ENCODE data around the gene CTNNA2. TPM values are rescaled to one million over a fixed set of nuclear protein-coding genes. Genes with fewer than 3 reads are reported as not detected.

CTNNA2 gene
- total RNA-seq, 1 experiment from 2014 or later: not detected

DNA sequence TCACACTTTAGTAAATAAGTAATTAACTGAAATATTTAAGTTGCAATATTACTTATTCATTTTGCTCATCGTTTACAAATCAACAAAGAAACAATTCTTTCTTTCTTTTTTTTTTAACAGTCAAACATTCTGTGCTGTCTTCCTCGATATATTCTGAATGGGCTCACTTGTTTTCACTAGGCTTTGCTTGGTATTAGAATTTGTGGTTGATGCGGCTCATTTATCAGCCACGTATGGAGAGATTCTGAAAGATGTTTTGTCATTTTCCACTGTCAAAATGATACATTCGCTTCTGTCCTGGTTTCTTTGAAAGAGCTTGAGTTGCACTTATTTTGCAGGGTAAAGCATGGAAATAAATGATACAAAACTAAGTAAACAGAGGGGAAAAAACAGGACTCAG is 468.0 kb downstream of the CTNNA2 start:
- intact Hi-C loops (cut with micrococcal nuclease; ENCODE audit: unreplicated experiment): no loop called here
- no TSS peak for BruUV-seq (replicated peaks)
- ChIA-PET CTCF (no interaction called here), POLR2A (ENCODE audit: unreplicated experiment) (no interaction called here)
- no peaks in the 10 kb centered on the region for H3K4me1 ChIP-seq (replicated peaks; ENCODE audit: insufficient read depth)
- TF ChIP-seq, protein P1, sequence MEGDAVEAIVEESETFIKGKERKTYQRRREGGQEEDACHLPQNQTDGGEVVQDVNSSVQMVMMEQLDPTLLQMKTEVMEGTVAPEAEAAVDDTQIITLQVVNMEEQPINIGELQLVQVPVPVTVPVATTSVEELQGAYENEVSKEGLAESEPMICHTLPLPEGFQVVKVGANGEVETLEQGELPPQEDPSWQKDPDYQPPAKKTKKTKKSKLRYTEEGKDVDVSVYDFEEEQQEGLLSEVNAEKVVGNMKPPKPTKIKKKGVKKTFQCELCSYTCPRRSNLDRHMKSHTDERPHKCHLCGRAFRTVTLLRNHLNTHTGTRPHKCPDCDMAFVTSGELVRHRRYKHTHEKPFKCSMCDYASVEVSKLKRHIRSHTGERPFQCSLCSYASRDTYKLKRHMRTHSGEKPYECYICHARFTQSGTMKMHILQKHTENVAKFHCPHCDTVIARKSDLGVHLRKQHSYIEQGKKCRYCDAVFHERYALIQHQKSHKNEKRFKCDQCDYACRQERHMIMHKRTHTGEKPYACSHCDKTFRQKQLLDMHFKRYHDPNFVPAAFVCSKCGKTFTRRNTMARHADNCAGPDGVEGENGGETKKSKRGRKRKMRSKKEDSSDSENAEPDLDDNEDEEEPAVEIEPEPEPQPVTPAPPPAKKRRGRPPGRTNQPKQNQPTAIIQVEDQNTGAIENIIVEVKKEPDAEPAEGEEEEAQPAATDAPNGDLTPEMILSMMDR (conservative IDR thresholded peaks at IDR 0.05): no peak
- TF ChIP-seq EZH2 (IDR thresholded peaks at IDR 0.05; ENCODE audit: low read depth): no peak
- no peaks in the 10 kb centered on the region for H3K36me3 ChIP-seq (ENCODE audit: low read depth)
- peaks cover 3% of the 10 kb centered on the region; the same call in 1 of the 2 replicates for H3K27me3 ChIP-seq (ENCODE audit: insufficient read depth, low read depth)
- H3K4me2 ChIP-seq: no peak overlapping the region
- no peak overlapping the region for H3K4me3 ChIP-seq
- H3K9me3 ChIP-seq (ENCODE audit: insufficient read depth, low read depth): no peaks in the 10 kb centered on the region
- no peak overlapping the region for H2AFZ ChIP-seq
- H3K9me2 ChIP-seq (ENCODE audit: insufficient read depth): no peaks in the 10 kb centered on the region
- no peaks in the 10 kb centered on the region for H4K20me1 ChIP-seq (ENCODE audit: insufficient read depth)
- no peaks in the 10 kb centered on the region for H3F3A ChIP-seq (ENCODE audit: insufficient read depth, low read depth)
- DNase-seq: no peak
- no peak overlapping the region for H3K27ac ChIP-seq
- no peaks in the 10 kb centered on the region for H3K79me2 ChIP-seq (ENCODE audit: low read depth)

DNA sequence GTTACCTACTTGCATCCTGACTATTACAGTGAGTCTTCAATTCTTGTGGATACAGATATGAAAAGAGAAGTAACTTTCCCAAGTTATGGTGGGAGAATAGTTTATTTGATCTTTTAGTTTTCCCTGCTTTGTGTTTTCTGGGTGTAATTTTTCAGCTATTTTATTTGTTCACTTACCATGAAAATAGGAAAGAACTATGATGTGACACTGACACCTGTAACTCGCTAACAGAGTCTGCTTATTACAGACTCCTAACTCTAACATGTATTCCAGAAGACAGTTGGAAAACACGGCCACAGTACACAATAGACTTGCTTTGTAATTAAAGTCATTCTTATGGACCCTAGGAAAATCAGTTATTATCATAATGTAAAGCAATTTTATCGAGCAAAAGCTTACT is 468.5 kb downstream of the CTNNA2 start:
- H3K27me3 ChIP-seq (ENCODE audit: insufficient read depth, low read depth): peaks cover 3% of the 10 kb centered on the region; the same call in 1 of the 2 replicates
- POLR2A ChIA-PET (ENCODE audit: unreplicated experiment): no interaction called here
- H3K9me2 ChIP-seq (ENCODE audit: insufficient read depth): no peaks in the 10 kb centered on the region
- H2AFZ ChIP-seq: no peak overlapping the region
- H3K4me1 ChIP-seq (replicated peaks; ENCODE audit: insufficient read depth): no peaks in the 10 kb centered on the region
- H3K79me2 ChIP-seq (ENCODE audit: low read depth): no peaks in the 10 kb centered on the region
- H3K4me3 ChIP-seq: no peak overlapping the region
- CTCF ChIA-PET: no interaction called here
- no peak overlapping the region for H3K4me2 ChIP-seq
- H3K27ac ChIP-seq: no peak overlapping the region
- TF ChIP-seq, protein P1 (conservative IDR thresholded peaks at IDR 0.05): no peak
- no peak for TF ChIP-seq EZH2 (IDR thresholded peaks at IDR 0.05; ENCODE audit: low read depth)
- no peaks in the 10 kb centered on the region for H4K20me1 ChIP-seq (ENCODE audit: insufficient read depth)
- H3F3A ChIP-seq (ENCODE audit: insufficient read depth, low read depth): no peaks in the 10 kb centered on the region
- DNase-seq: no peak
- H3K36me3 ChIP-seq (ENCODE audit: low read depth): no peaks in the 10 kb centered on the region
- no TSS peak for BruUV-seq (replicated peaks)
- intact Hi-C loops (cut with micrococcal nuclease; ENCODE audit: unreplicated experiment): no loop called here
- no peaks in the 10 kb centered on the region for H3K9me3 ChIP-seq (ENCODE audit: insufficient read depth, low read depth)

DNA sequence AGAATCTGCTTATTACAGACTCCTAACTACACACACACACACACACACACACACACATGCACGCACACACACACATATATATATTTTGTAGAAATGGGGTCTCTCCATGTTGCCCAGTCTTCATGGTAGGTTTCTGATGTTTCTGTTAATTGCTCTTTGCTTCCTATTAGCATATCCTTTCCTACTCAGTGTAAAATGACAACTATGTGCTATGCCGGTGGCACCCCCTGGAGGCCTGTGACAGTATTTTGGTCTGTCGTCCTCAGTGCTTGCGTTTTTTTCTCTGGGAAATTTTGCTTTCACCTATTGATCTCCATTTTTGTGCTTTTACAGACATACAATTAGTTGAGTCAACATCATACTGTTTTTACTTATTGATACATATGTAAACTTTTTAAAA is 469.6 kb downstream of the CTNNA2 start:
- POLR2A ChIA-PET (ENCODE audit: unreplicated experiment): no interaction called here
- CTCF ChIA-PET: no interaction called here
- Histone ChIP-seq H3K4me3 (no peak overlapping the region), H3K79me2 (ENCODE audit: low read depth) (no peaks in the 10 kb centered on the region), H3K27ac (no peak overlapping the region), H3K9me3 (ENCODE audit: insufficient read depth, low read depth) (no peaks in the 10 kb centered on the region), H3F3A (ENCODE audit: insufficient read depth, low read depth) (no peaks in the 10 kb centered on the region), H3K36me3 (ENCODE audit: low read depth) (no peaks in the 10 kb centered on the region), H4K20me1 (ENCODE audit: insufficient read depth) (no peaks in the 10 kb centered on the region), H3K9me2 (ENCODE audit: insufficient read depth) (no peaks in the 10 kb centered on the region), H3K4me2 (no peak overlapping the region), H3K27me3 (ENCODE audit: insufficient read depth, low read depth) (peaks cover 3% of the 10 kb centered on the region; the same call in 1 of the 2 replicates), H3K4me1 (replicated peaks; ENCODE audit: insufficient read depth) (no peaks in the 10 kb centered on the region), H2AFZ (no peak overlapping the region)
- TF ChIP-seq EZH2 (IDR thresholded peaks at IDR 0.05; ENCODE audit: low read depth): no peak
- TF ChIP-seq, protein P1 (conservative IDR thresholded peaks at IDR 0.05): peak; percentile 57; the same call in 1 of the 2 replicates
- no peak for DNase-seq
- intact Hi-C loops (cut with micrococcal nuclease; ENCODE audit: unreplicated experiment): no loop called here
- no TSS peak for BruUV-seq (replicated peaks)

Data from PC-9 (cell line).